ENCODE measurements around the gene SH3PXD2B.

GRCh38 chr5:172377856-172378255 lies 76.5 kb downstream of the SH3PXD2B start:
- TF ChIP-seq, protein P1, sequence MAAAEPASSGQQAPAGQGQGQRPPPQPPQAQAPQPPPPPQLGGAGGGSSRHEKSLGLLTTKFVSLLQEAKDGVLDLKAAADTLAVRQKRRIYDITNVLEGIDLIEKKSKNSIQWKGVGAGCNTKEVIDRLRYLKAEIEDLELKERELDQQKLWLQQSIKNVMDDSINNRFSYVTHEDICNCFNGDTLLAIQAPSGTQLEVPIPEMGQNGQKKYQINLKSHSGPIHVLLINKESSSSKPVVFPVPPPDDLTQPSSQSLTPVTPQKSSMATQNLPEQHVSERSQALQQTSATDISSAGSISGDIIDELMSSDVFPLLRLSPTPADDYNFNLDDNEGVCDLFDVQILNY (CRISPR knock-in tag; IDR thresholded peaks at IDR 0.05) = no peak
- TF ChIP-seq ATF1 (CRISPR knock-in tag; IDR thresholded peaks at IDR 0.05) (no peak), KAT7 (CRISPR knock-in tag; IDR thresholded peaks at IDR 0.05; ENCODE audit: borderline replicate concordance) (no peak), E2F4 (CRISPR knock-in tag; IDR thresholded peaks at IDR 0.05; ENCODE audit: borderline replicate concordance, low read depth) (no peak)
- TF ChIP-seq, protein P2, sequence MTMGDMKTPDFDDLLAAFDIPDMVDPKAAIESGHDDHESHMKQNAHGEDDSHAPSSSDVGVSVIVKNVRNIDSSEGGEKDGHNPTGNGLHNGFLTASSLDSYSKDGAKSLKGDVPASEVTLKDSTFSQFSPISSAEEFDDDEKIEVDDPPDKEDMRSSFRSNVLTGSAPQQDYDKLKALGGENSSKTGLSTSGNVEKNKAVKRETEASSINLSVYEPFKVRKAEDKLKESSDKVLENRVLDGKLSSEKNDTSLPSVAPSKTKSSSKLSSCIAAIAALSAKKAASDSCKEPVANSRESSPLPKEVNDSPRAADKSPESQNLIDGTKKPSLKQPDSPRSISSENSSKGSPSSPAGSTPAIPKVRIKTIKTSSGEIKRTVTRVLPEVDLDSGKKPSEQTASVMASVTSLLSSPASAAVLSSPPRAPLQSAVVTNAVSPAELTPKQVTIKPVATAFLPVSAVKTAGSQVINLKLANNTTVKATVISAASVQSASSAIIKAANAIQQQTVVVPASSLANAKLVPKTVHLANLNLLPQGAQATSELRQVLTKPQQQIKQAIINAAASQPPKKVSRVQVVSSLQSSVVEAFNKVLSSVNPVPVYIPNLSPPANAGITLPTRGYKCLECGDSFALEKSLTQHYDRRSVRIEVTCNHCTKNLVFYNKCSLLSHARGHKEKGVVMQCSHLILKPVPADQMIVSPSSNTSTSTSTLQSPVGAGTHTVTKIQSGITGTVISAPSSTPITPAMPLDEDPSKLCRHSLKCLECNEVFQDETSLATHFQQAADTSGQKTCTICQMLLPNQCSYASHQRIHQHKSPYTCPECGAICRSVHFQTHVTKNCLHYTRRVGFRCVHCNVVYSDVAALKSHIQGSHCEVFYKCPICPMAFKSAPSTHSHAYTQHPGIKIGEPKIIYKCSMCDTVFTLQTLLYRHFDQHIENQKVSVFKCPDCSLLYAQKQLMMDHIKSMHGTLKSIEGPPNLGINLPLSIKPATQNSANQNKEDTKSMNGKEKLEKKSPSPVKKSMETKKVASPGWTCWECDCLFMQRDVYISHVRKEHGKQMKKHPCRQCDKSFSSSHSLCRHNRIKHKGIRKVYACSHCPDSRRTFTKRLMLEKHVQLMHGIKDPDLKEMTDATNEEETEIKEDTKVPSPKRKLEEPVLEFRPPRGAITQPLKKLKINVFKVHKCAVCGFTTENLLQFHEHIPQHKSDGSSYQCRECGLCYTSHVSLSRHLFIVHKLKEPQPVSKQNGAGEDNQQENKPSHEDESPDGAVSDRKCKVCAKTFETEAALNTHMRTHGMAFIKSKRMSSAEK (CRISPR knock-in tag; IDR thresholded peaks at IDR 0.05; ENCODE audit: borderline replicate concordance) = no peak
- TF ChIP-seq, protein P3, sequence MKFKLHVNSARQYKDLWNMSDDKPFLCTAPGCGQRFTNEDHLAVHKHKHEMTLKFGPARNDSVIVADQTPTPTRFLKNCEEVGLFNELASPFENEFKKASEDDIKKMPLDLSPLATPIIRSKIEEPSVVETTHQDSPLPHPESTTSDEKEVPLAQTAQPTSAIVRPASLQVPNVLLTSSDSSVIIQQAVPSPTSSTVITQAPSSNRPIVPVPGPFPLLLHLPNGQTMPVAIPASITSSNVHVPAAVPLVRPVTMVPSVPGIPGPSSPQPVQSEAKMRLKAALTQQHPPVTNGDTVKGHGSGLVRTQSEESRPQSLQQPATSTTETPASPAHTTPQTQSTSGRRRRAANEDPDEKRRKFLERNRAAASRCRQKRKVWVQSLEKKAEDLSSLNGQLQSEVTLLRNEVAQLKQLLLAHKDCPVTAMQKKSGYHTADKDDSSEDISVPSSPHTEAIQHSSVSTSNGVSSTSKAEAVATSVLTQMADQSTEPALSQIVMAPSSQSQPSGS (CRISPR knock-in tag; IDR thresholded peaks at IDR 0.05; ENCODE audit: borderline replicate concordance, low read depth) = no peak
- TF ChIP-seq, protein P4, sequence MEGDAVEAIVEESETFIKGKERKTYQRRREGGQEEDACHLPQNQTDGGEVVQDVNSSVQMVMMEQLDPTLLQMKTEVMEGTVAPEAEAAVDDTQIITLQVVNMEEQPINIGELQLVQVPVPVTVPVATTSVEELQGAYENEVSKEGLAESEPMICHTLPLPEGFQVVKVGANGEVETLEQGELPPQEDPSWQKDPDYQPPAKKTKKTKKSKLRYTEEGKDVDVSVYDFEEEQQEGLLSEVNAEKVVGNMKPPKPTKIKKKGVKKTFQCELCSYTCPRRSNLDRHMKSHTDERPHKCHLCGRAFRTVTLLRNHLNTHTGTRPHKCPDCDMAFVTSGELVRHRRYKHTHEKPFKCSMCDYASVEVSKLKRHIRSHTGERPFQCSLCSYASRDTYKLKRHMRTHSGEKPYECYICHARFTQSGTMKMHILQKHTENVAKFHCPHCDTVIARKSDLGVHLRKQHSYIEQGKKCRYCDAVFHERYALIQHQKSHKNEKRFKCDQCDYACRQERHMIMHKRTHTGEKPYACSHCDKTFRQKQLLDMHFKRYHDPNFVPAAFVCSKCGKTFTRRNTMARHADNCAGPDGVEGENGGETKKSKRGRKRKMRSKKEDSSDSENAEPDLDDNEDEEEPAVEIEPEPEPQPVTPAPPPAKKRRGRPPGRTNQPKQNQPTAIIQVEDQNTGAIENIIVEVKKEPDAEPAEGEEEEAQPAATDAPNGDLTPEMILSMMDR (IDR thresholded peaks at IDR 0.05) = no peak
